Epithelial cell of esophagus (primary cell): Measurements from ENCODE around the gene ARHGAP1.
"Not testable (repeated sequence)": the region's sequence is repeated elsewhere in the genome, so short reads cannot be mapped to it uniquely, and the experiment has no call there.

Experiments used
- DNase-seq: peaks from one replicate; pipeline ENCODE4 v3.0.0; 2010; ENCODE audit warnings: low read depth
- H3K4me3 ChIP-seq: 2 replicates; pipeline ENCODE4 v1.5.1; 2011; ENCODE audit warnings: mild to moderate bottlenecking, low read length, control low read depth
- CTCF ChIP-seq: IDR thresholded peaks from 2 replicates; pipeline ENCODE4 v1.5.1; 2011; ENCODE audit warnings: low read depth, mild to moderate bottlenecking, low read length, control low read depth, inconsistent platforms; ENCODE audit not compliant: insufficient read depth; ENCODE audit errors: missing control alignments

ARHGAP1 gene

GRCh38 chr11:46723359-46723680, 22.9 kb upstream of the ARHGAP1 start:
- no peak for DNase-seq
- no peak for TF ChIP-seq CTCF
- H3K4me3 ChIP-seq: no peak overlapping the region

GRCh38 chr11:46722566-46723358, 22.3 kb upstream of the ARHGAP1 start:
- TF ChIP-seq CTCF: no peak
- no peak for DNase-seq

GRCh38 chr11:46721286-46721685, 20.9 kb upstream of the ARHGAP1 start:
- DNase-seq: no peak
- TF ChIP-seq CTCF: no peak
- H3K4me3 ChIP-seq: no peak overlapping the region

More at GRCh38 chr11:46722566-46723358, 22.3 kb upstream of the ARHGAP1 start:
- H3K4me3 ChIP-seq: no peak overlapping the region

- no peak overlapping the region for H3K4me3 ChIP-seq
- DNase-seq: no peak
- no peak for TF ChIP-seq CTCF
These were observed 19.3 kb upstream of the ARHGAP1 start for GRCh38 chr11:46719543-46720218.

- no peak for TF ChIP-seq CTCF
- DNase-seq: no peak
- H3K4me3 ChIP-seq: no peak within 1 kb of the TSS
These were observed 18.7 kb upstream of the ARHGAP1 start, which contains the start of gene F2 for GRCh38 chr11:46719048-46719542. Gene F2, plus strand, starts transcription at chr11:46719213. Its CDS starts 23 bp downstream, at chr11:46719236.

- no peak for TF ChIP-seq CTCF
- DNase-seq: peak; percentile 24
- no peak overlapping the region for H3K4me3 ChIP-seq
These were observed 18.0 kb upstream of the ARHGAP1 start for GRCh38 chr11:46718155-46719019.

- DNase-seq, H3K4me3 ChIP-seq: not testable (repeated sequence)
These were observed 17.4 kb upstream of the ARHGAP1 start for GRCh38 chr11:46717825-46718154.
